SK-N-SH (cell line): ENCODE results near the gene TLR4.

ENCODE experiments used
- EZH2phosphoT487 ChIP-seq: fragments of 200-600 bp; sonication (generic); IDR thresholded peaks from 2 replicates; pipeline ENCODE4 v1.6.1; 2017; ENCODE audit warnings: low read depth, mixed run types, mild to moderate bottlenecking, antibody characterized with exemption, moderate library complexity, borderline replicate concordance
- FOXM1 ChIP-seq: IDR thresholded peaks from 2 replicates; pipeline ENCODE4 v1.4.0; 2012; ENCODE audit warnings: low read depth, mild to moderate bottlenecking
- NRF1 ChIP-seq: IDR thresholded peaks from 2 replicates; pipeline ENCODE4 v1.6.1; 2012; ENCODE audit warnings: low read depth, mild to moderate bottlenecking, low read length
- POLR2AphosphoS5 ChIP-seq: IDR thresholded peaks from 2 replicates; pipeline ENCODE4 v1.6.1; 2012; ENCODE audit warnings: low read depth, low read length
- RAD21 ChIP-seq: IDR thresholded peaks from 2 replicates; pipeline ENCODE4 v1.6.1; 2012; ENCODE audit warnings: mild to moderate bottlenecking, low read length
- RCOR1 ChIP-seq: fragments of 150-350 bp; IDR thresholded peaks from 2 replicates; pipeline ENCODE4 v1.6.1; 2017; ENCODE audit warnings: antibody characterized with exemption, low read length
- SIN3A ChIP-seq: IDR thresholded peaks from 2 replicates; pipeline ENCODE4 v1.6.1; 2012; ENCODE audit warnings: low read depth, mild to moderate bottlenecking, low read length, moderate library complexity, borderline replicate concordance
- TAF1 ChIP-seq: IDR thresholded peaks from 2 replicates; pipeline ENCODE4 v1.6.1; 2012; ENCODE audit warnings: low read depth, mild to moderate bottlenecking, low read length, moderate library complexity, borderline replicate concordance
- TCF12 ChIP-seq: IDR thresholded peaks from 2 replicates; pipeline ENCODE4 v1.4.0; 2012
- YY1 ChIP-seq: IDR thresholded peaks from 2 replicates; pipeline ENCODE4 v1.4.0; 2012; ENCODE audit warnings: low read depth, mild to moderate bottlenecking
- TF ChIP-seq, protein P1 (sequence below): fragments of 200-600 bp; sonication (generic); IDR thresholded peaks from 2 replicates; pipeline ENCODE4 v1.6.1; 2017; ENCODE audit warnings: antibody characterized with exemption, mild to moderate bottlenecking, moderate library complexity

DNA sequence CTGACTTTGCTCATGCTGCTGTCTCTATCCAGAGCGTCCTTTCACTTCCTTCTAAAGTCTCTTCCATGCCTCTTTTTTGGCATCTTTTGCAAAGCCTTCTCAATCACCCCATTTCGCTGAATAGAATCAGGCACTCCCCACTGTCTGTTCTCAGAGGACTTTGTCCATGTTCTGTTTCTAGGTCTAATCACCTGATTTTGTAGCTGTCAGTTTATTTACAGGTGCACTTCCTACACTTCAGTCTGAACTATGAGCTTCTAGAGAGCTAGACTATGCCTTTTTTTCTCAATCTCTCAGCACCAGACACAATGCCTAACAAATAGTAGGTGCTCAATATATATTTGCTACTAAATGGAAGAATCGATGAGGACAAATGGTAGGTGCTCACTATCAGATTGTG, 29.9 kb downstream of the TLR4 start:
- TF ChIP-seq, protein P1, sequence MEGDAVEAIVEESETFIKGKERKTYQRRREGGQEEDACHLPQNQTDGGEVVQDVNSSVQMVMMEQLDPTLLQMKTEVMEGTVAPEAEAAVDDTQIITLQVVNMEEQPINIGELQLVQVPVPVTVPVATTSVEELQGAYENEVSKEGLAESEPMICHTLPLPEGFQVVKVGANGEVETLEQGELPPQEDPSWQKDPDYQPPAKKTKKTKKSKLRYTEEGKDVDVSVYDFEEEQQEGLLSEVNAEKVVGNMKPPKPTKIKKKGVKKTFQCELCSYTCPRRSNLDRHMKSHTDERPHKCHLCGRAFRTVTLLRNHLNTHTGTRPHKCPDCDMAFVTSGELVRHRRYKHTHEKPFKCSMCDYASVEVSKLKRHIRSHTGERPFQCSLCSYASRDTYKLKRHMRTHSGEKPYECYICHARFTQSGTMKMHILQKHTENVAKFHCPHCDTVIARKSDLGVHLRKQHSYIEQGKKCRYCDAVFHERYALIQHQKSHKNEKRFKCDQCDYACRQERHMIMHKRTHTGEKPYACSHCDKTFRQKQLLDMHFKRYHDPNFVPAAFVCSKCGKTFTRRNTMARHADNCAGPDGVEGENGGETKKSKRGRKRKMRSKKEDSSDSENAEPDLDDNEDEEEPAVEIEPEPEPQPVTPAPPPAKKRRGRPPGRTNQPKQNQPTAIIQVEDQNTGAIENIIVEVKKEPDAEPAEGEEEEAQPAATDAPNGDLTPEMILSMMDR = no peak
- TF ChIP-seq TCF12 = no peak
- no peak for TF ChIP-seq RAD21
- no peak for TF ChIP-seq YY1
- TF ChIP-seq EZH2phosphoT487 = no peak
- no peak for TF ChIP-seq FOXM1
- no peak for TF ChIP-seq RCOR1
- no peak for TF ChIP-seq TAF1
- TF ChIP-seq NRF1 = no peak
- no peak for TF ChIP-seq SIN3A
- no peak for TF ChIP-seq POLR2AphosphoS5
